ENCODE results near the gene AMELY. TPM values are rescaled to one million over a fixed set of nuclear protein-coding genes. Genes with fewer than 3 reads are reported as not detected.

AMELY gene
- total RNA-seq, 1 experiment from 2014 or later = not detected

DNA sequence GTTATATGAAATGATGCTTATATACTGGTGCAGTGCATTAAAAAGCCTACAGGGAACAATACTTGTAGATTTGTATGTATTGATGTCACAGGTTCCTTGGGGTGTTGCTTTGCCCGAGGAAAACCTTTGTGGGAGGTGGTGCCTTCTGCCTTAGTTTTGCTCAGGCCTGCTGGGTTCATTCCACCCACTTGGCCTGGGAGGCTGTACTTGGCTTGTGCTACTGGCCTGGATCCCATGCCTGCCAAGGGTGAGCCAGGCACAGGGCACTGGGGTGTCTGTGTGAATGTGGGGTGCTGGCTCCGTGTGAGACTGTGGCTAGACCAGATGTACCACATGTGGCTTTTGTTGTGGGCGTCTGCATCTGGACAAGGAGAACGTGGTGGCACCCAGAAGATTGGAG, 16.7 kb upstream of the AMELY start:
- H3K9me3 ChIP-seq (ENCODE audit: control insufficient read depth in 1 of 2, insufficient read depth in 1 of 2, low read depth in 1 of 2, low read length in 2 of 2) = no peaks in the 10 kb centered on the region
- DNase-seq (ENCODE audit: low read depth, low spot score) (no peak), ATAC-seq (no peak)
- no peaks in the 10 kb centered on the region for H3K4me1 ChIP-seq (ENCODE audit: control insufficient read depth in 1 of 2, insufficient read depth in 2 of 2, low read length in 2 of 2)
- no peaks in the 10 kb centered on the region for H3K27me3 ChIP-seq (ENCODE audit: insufficient read depth, low read length)
- intact Hi-C loops (cut with micrococcal nuclease) = no loop called here
- H4K20me1 ChIP-seq (ENCODE audit: insufficient read depth) = no peaks in the 10 kb centered on the region
- H3K27ac ChIP-seq (ENCODE audit: low read depth, low read length) = no peak overlapping the region
- no peak overlapping the region for H2AFZ ChIP-seq (ENCODE audit: low read depth, low read length, poor library complexity, severe bottlenecking)
- ChIA-PET RAD21 (ENCODE audit: low non-redundant PET in 1 of 2, low total read pairs in 2 of 2, uncharacterized antibody in 2 of 2, unreplicated experiment in 2 of 2) (no interaction called here), CTCF (no interaction called here), POLR2A (no interaction called here)
- H3K9ac ChIP-seq (ENCODE audit: low read length) = no peak overlapping the region
- H3K79me2 ChIP-seq (ENCODE audit: insufficient read depth, low read length) = no peaks in the 10 kb centered on the region
- no TSS peak for BruUV-seq (replicated peaks)
- H3K9me2 ChIP-seq (ENCODE audit: insufficient read depth) = no peaks in the 10 kb centered on the region
- H3K4me3 ChIP-seq (replicated peaks in 1 of 2; ENCODE audit: low read depth in 1 of 2, low read length in 2 of 2) = no peak overlapping the region
- H3K4me2 ChIP-seq (ENCODE audit: low read length) = no peak overlapping the region
- TF ChIP-seq TCF7L2 (IDR thresholded peaks at IDR 0.05; ENCODE audit: borderline replicate concordance, extremely low read depth, insufficient read depth, insufficient read length) (no peak), CBX3 (IDR thresholded peaks at IDR 0.05; ENCODE audit: low read depth) (no peak), ZFX (IDR thresholded peaks at IDR 0.05) (no peak), ZNF274 (IDR thresholded peaks at IDR 0.05; ENCODE audit: low read depth, low read length) (no peak), EGR1 (IDR thresholded peaks at IDR 0.05; ENCODE audit: low read depth) (no peak), CEBPB (IDR thresholded peaks at IDR 0.05; ENCODE audit: low read depth) (no peak), RAD21 (IDR thresholded peaks at IDR 0.05; ENCODE audit: low read depth) (no peak), EZH2 (IDR thresholded peaks at IDR 0.05) (no peak)
- TF ChIP-seq, protein P1, sequence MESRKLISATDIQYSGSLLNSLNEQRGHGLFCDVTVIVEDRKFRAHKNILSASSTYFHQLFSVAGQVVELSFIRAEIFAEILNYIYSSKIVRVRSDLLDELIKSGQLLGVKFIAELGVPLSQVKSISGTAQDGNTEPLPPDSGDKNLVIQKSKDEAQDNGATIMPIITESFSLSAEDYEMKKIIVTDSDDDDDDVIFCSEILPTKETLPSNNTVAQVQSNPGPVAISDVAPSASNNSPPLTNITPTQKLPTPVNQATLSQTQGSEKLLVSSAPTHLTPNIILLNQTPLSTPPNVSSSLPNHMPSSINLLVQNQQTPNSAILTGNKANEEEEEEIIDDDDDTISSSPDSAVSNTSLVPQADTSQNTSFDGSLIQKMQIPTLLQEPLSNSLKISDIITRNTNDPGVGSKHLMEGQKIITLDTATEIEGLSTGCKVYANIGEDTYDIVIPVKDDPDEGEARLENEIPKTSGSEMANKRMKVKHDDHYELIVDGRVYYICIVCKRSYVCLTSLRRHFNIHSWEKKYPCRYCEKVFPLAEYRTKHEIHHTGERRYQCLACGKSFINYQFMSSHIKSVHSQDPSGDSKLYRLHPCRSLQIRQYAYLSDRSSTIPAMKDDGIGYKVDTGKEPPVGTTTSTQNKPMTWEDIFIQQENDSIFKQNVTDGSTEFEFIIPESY (IDR thresholded peaks at IDR 0.05; ENCODE audit: extremely low read depth, insufficient replicate concordance, low read length) = no peak
- TF ChIP-seq, protein P2, sequence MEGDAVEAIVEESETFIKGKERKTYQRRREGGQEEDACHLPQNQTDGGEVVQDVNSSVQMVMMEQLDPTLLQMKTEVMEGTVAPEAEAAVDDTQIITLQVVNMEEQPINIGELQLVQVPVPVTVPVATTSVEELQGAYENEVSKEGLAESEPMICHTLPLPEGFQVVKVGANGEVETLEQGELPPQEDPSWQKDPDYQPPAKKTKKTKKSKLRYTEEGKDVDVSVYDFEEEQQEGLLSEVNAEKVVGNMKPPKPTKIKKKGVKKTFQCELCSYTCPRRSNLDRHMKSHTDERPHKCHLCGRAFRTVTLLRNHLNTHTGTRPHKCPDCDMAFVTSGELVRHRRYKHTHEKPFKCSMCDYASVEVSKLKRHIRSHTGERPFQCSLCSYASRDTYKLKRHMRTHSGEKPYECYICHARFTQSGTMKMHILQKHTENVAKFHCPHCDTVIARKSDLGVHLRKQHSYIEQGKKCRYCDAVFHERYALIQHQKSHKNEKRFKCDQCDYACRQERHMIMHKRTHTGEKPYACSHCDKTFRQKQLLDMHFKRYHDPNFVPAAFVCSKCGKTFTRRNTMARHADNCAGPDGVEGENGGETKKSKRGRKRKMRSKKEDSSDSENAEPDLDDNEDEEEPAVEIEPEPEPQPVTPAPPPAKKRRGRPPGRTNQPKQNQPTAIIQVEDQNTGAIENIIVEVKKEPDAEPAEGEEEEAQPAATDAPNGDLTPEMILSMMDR (IDR thresholded peaks at IDR 0.05 in 2 of 3, conservative IDR thresholded peaks at IDR 0.05 in 1 of 3; ENCODE audit: borderline replicate concordance in 1 of 3, insufficient read depth in 1 of 3, low read depth in 2 of 3, low read length in 2 of 3) = no peak
- TF ChIP-seq, protein P3, sequence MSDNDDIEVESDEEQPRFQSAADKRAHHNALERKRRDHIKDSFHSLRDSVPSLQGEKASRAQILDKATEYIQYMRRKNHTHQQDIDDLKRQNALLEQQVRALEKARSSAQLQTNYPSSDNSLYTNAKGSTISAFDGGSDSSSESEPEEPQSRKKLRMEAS (IDR thresholded peaks at IDR 0.05) = no peak
- no peaks in the 10 kb centered on the region for H3K36me3 ChIP-seq (ENCODE audit: control insufficient read depth in 1 of 2, insufficient read depth in 2 of 2, low read length in 2 of 2)
